HG02759 (cell line): ENCODE data around the gene LRCH1.
A peak's percentile ranks its signal among the peaks of the same experiment; 100 is the strongest.

Source experiments
- ATAC-seq: cut with Tn5 transposase; IDR thresholded peaks from one replicate; pipeline ENCODE4 v1.9.1; 2021; ENCODE audit warnings: mild to moderate bottlenecking, moderate library complexity; ENCODE audit not compliant: unreplicated experiment

LRCH1 gene

DNA sequence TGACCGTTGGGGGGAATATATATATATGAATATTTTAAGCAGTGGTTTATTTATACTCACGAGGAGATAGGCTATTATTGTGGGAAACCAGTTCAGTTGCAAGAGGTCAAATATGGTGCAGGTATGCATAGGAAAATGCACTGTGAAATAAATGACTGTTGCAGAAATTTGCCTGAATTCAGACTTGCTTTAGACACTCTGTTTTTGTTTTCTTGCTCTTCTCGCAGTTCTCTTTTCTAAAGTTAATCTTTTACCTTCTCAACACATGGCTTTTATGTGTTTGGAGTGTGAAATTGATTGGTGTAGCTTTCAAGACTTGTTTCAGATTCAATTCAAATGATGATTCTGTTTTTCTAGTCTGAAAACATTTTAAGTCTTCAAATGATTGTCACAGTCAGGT lies 109.7 kb downstream of the LRCH1 start:
- peak; percentile 61 for ATAC-seq

DNA sequence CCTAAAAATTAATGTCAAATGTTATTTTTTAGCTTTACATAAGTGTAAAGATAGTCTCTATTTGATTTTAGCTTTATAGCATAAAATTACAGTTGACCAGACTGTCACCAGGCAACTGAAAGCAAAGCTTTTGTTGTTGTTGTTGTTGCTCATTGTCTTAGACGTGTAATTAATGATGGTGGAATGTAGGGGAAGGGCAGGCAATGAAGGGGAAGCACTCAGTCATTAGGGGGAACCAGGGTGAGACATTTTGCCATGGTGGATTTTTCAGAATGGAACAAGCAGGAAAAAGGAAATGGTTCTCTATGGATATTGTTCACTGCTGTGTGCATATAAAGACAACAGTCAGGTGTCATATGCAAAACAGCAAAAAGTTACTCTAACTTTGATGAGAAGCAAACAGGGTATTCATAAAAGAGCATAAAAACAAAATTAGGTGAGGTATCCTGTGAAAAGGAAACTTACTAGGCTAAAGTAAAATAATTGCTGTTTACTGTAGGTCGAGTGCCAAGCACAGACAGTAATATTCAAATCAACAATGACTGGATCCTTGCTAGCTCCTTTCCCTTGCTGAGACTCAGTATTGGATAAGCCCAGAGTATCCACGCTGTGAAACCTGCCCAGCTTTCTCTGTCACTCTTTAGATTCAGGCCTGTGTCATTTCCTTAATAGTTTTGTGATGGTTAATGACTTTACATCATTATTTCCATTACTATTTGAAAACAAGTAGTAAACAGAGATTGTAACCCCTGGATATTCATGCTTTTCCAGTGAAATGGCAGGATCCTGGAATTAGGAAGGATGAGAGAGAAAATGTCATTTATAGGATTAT lies 110.5 kb downstream of the LRCH1 start:
- ATAC-seq, result no peak

GRCh38 chr13:46664195-46664594 lies 111.2 kb downstream of the LRCH1 start:
- no peak for ATAC-seq

DNA sequence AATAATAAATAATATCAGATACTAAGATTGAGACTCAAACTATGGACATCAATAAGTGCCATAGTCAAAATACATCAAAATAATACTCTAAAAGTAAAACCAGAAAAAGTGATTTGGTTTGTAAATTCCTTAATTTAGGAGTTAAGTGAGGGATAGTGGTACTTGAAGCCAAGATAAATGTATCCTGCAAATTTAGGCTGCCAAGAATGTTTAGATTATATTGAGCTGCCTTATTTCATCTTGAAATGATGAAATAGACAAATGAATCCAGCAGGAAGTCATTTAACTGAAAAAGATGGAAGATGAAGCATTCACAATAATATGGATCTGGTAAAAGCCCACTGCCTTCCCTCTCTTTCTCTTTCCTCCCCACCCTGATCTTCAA lies 112.3 kb downstream of the LRCH1 start:
- no peak for ATAC-seq

DNA sequence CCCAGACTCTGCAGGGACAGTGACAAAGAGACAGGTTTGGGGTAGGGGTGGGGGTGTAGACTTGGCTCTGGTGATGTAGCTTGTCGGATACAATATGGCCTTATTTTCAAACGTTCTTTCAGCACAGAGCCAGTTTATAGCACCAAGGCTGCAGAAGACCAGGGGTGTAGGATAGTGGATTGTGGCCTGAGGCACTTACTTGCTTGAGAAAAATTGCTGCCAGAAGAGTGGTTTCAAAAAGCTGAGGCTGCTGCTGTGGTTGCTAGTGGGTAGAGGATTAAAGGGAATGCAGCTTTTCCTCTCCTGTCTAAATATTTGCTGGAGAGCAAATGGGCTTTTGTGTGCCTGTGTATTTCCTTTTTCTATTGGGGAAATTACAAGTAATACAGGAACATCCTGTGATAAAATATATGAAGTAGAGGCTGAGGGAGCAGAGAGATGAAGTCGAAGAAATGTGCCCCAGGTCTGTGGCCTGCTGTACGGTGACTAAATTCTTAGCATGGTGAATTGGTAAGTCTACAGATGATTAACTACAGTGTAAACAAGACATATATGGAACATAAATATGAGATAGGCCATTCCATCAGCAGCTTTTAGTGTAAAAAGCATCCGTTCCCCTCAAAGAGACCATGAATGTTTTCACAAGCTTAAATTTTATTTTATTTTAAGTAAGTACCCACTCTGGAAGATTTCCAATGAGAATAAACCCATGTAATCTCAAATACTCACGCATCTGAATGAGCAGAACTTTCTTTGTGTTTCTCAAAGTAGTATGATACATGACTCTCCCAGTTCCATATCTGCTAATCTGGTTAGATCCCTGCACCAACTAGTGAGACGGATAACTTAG lies 112.9 kb downstream of the LRCH1 start:
- ATAC-seq, result peak; percentile 39

DNA sequence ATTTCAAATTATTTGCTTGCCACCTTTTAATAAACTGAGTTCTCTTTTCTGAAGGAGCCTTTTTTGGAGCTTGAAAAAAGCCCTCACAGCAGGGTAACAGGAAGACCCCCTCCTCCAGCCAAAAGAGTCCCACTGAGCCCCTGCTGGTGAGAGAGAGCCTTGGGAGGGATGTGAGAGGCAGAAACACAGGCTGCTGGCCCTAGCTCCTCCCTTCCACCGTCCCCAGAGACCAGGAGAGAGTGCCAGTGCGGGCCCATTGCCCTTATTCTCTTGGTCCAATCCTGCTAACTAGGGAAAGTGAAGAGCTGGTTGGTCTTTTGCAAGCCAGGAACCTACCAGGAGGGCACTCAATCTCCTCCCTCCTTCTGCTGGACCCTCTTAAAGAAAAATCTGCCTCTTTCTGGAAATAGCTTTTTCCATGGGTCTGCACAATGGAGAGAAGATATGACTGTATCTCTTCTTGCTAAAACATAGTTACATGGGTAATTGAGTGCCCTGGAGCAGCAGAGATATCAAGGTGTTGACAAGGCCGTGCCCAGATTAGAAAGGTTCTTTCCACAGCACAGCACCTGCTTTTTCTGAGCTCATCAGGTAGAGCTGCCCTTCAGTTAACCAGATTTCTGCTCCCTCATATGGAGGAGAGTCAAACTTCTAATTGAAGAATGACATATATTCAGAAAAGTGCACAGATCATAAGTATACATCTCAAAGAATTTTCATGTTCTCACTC lies 113.9 kb downstream of the LRCH1 start:
- ATAC-seq, result no peak

DNA sequence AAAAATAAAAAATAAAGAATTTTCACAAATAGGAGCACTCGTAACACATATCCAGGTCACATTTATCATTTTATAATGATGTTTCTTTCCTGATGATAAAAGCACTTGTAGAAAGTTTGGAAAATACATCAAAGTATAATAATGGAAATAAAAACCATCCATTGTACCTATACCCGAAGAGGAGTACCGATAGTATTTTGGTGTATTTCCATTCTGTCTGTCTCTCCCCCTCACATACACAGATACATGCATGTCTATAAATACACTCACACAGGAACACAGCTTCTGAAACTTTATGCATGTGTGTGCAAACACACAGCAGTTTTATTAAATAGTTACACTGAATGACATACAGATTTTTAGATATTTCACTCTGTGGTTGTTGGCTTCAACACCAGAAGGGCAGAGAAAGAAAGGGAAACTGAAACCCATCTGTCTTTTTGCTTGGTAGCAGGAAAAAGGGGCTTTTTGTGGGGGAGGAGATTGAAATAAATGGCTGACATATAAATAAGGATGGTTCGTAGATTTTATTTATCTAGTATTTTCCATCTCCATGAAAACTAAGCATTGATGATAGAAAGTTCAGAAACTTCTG lies 114.8 kb downstream of the LRCH1 start:
- ATAC-seq, result peak; percentile 59

DNA sequence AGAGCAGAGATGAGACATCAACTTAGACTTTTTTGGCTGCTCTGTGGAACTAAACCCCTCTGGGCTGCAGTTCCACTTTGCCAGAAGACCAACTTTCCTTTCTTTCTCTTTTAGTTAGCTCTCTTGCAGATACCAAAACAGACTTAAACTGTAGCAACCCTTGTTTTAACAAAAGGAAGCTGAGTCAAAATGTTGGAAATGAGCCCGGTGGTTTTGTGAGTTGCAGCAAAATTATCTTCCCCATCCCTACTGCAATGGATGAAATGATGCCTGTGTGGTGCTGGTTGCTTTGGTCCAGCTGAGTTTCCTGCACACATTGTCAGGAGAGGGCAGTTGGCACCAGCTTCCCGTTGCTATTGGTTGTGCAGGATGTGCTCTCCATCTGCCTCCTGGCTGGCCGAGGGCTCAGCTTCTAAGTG lies 115.3 kb downstream of the LRCH1 start:
- peak; percentile 31 for ATAC-seq

GRCh38 chr13:46668931-46669525 lies 116.1 kb downstream of the LRCH1 start:
- no peak for ATAC-seq

DNA sequence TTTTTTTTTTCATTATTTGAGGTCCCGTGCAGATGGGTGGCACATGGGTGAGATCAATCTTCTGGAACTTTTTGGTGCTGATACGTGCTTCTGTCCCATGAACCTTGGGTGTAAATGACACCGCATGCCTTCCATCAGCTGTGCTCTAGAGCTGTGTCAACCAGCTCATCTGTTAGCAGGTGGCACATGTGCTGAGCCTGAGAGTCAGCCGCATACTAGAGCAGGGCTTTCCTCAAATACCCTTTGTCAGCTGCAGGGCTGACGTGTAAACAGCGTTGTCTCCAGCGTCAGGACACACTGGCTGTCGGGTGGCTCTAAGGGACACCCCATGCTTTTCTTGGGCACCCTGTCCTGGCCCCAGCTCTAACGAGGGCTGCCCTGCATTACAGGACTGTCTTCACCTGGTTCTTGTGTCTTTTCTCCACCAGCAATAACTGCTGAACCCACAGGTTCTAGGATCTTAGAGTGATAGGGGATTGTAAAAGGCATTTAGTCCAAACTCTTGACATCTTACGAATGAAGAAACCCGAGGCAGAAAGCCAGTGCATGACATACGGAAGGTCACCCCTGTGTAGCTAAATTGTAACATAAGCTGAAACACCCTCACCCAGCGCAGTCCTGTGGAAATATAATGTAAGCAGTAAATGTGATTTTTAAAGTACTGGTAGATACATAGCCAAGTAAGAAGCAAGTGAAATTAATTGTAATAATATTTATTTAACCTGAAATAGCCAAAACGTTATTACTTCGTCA lies 119.5 kb downstream of the LRCH1 start:
- no peak for ATAC-seq

DNA sequence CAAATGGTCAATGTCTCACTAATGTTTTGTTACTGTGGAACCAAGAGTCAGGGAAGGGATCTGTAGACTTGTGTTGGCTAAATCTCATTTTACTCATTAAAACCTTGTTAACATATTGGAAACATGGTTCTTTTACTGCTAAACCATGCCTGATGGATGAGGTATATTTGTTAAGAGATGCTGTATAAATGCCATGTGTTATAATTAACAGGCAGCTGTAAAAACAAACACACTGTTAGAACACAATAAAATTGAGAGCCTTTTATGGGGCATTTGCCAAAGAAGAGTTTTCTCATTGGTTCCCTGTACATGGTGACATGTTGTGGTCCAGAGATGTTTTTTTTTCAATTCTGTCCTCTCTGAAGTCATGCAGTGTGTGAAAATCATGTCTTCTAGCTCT lies 122.0 kb downstream of the LRCH1 start:
- no peak for ATAC-seq

GRCh38 chr13:46676378-46676725 lies 123.4 kb downstream of the LRCH1 start:
- ATAC-seq, result no peak

DNA sequence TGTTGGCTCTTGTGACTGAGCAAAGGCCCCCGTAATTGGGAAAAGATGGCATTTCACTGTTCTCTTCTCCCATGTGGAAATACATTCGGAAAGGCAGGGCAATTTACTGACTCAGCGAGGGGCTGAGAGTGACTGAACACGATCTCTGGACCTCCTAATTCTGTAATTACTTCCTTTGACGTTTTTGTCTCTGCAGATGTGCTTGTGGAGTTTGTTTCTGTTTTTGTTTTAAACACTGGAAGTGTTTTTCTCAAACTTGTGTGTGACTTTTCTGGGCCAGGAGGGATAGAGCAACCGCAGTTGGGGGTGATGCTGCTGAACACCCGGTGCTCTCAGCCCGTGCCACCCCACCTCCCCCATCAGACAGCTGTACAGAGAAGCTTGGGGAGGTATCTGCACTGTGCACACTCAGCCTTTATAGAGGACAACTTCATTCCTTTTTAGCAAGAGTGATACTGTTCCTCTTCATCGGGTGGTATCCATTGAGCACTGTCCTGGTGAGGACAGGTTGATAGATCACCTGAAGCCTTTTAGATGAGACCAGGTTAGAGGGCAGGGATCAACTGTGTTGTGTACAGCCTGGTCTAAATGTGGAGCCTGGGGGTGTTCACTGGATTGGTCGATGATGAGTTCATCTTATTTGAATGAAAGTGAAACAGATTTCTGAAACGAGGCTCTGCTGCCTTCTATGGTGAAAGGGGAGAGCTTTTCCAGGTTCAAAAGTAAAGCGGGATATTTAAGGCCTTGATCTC lies 126.6 kb downstream of the LRCH1 start:
- peak; percentile 91 for ATAC-seq

- no peak for ATAC-seq
Observed at GRCh38 chr13:46682015-46682414, 129.0 kb downstream of the LRCH1 start.

GRCh38 chr13:46682707-46683106 lies 129.7 kb downstream of the LRCH1 start:
- no peak for ATAC-seq

- ATAC-seq, result no peak
Observed at GRCh38 chr13:46683676-46684260, 130.8 kb downstream of the LRCH1 start.

DNA sequence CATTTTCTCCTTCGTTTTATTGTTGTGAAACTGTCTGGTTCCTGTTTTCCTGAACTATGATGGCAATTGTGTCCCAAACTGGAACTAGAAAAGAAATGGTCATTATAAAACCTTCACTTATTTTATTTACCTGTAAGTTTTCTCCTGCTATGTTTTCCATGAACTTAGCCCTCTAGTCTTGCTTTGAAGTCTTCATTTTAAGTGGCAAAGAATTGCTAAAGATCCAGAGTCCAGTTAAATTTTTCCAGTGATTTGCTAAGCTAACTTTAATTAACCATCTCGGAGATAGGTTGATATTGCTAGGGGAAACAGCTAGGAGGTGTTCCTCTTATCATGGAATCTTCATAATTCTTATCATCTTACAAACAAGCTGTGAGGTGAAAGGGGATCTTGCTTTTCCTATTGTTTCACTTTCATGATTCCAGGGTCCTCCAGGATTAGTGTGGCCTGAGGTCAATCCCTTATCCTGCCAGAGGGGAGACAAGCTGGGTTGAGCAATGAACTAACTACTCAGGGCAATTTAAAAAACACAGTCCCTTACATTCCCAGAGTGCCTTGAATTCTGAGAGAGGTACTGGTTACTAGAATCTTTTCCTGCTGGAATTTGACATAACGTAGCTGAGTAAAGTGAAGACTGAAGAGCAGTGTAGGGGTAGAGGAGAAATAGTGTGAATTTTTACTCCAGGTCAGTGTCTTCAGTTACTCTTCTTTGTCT lies 131.5 kb downstream of the LRCH1 start:
- no peak for ATAC-seq

GRCh38 chr13:46685006-46685730 lies 132.2 kb downstream of the LRCH1 start:
- ATAC-seq, result no peak
